SKM-1 treated with dmso at 0.1 percent for 144 hours (cell line): ENCODE measurements around the gene CXCR4.

Experiments
- DNase-seq: peaks from one replicate; lab custom pipeline; 2025; ENCODE audit not compliant: unreplicated experiment; lab: John Stamatoyannopoulos, UW

CXCR4 gene

GRCh38 chr2:136131961-136132824 lies 14.2 kb upstream of the CXCR4 start:
- no peak for DNase-seq

- DNase-seq, result no peak
Measured at GRCh38 chr2:136131484-136131960, 13.6 kb upstream of the CXCR4 start.

GRCh38 chr2:136130511-136130910 lies 12.6 kb upstream of the CXCR4 start:
- DNase-seq, result no peak

- no peak for DNase-seq
Measured at GRCh38 chr2:136130045-136130444, 12.1 kb upstream of the CXCR4 start.

GRCh38 chr2:136129601-136130000 lies 11.7 kb upstream of the CXCR4 start:
- DNase-seq, result no peak

GRCh38 chr2:136128905-136129304 lies 11.0 kb upstream of the CXCR4 start:
- DNase-seq, result no peak

GRCh38 chr2:136128366-136128765 lies 10.4 kb upstream of the CXCR4 start:
- no peak for DNase-seq

- DNase-seq, result no peak
Measured at GRCh38 chr2:136127356-136127755, 9.4 kb upstream of the CXCR4 start.

GRCh38 chr2:136126421-136126926 lies 8.5 kb upstream of the CXCR4 start:
- no peak for DNase-seq

GRCh38 chr2:136126021-136126420 lies 8.1 kb upstream of the CXCR4 start:
- no peak for DNase-seq

GRCh38 chr2:136125236-136125635 lies 7.3 kb upstream of the CXCR4 start:
- DNase-seq, result no peak

- no peak for DNase-seq
Measured at GRCh38 chr2:136124805-136125204, 6.9 kb upstream of the CXCR4 start.

GRCh38 chr2:136122661-136123060 lies 4.7 kb upstream of the CXCR4 start:
- DNase-seq, result peak; percentile 44

GRCh38 chr2:136121204-136121910 lies 3.4 kb upstream of the CXCR4 start:
- no peak for DNase-seq

GRCh38 chr2:136119717-136120675 lies 2.0 kb upstream of the CXCR4 start:
- DNase-seq, result no peak

GRCh38 chr2:136118819-136119716 lies 1.1 kb upstream of the CXCR4 start:
- no peak for DNase-seq

- DNase-seq, result no peak
Measured at GRCh38 chr2:136117391-136117841, 533 bp downstream of the CXCR4 start.

GRCh38 chr2:136116813-136117390 lies 1.0 kb downstream of the CXCR4 start:
- DNase-seq, result no peak

- peak; percentile 70 for DNase-seq
Measured at GRCh38 chr2:136116151-136116812, 1.7 kb downstream of the CXCR4 start.
